Peyer's patch (tissue), 4 donors: ENCODE measurements around the gene TFDP1. TPM values are rescaled to one million over a fixed set of nuclear protein-coding genes. Genes with fewer than 3 reads are reported as not detected.

Experiments
- DNase-seq, 3 donors: peaks; one replicate each; pipeline ENCODE4 v3.0.0-alpha.2; 2017 to 2019
- H3K27ac ChIP-seq, 4 donors: fragments of 200-600 bp; sonication (generic); one replicate each; pipeline ENCODE4 v1.5.1; 2016 to 2019
- H3K27me3 ChIP-seq, 2 donors: fragments of 200-600 bp; sonication (generic); one replicate each; pipeline ENCODE4 v1.5.1; 2019
- H3K36me3 ChIP-seq, 3 donors: fragments of 200-600 bp; sonication (generic); one replicate each; pipeline ENCODE4 v1.5.1; 2016 to 2019
- H3K4me1 ChIP-seq, 4 donors: fragments of 200-600 bp; sonication (generic); one replicate each; pipeline ENCODE4 v1.5.1; 2016 to 2019
- H3K4me3 ChIP-seq, 4 donors: fragments of 200-600 bp; sonication (generic); 1 replicate in 3 of 4; 2 replicates in 1 of 4; pipeline ENCODE4 v1.5.1; 2016 to 2019; ENCODE audit warnings: mild to moderate bottlenecking in 1 of 4
- H3K9me3 ChIP-seq, 4 donors: fragments of 200-600 bp; sonication (generic); one replicate each; pipeline ENCODE4 v1.5.1; 2016 to 2019; ENCODE audit warnings: mild to moderate bottlenecking in 1 of 4
- POLR2A ChIP-seq, 2 donors: fragments of 450-650 bp; IDR thresholded peaks; one replicate each; pipeline ENCODE4 v1.5.1; 2017; ENCODE audit warnings: antibody characterized with exemption in 2 of 2, mild to moderate bottlenecking in 2 of 2, moderate library complexity in 2 of 2
- total RNA-seq, 4 donors: library from RNA; depleted of rRNA; stranded (reverse); fragments of >200 nt; gene quantifications; one replicate each; pipeline ENCODE4 v1.1.0, GENCODE V29; 2016
- TF ChIP-seq, protein P1 (sequence below), 6 experiments: fragments of 450-650 bp in 4 of 6; fragments of 200-600 bp in 2 of 6; sonication (generic) in 1 of 6; IDR thresholded peaks; one replicate each; pipeline ENCODE4 v1.5.1; 2017 to 2019; ENCODE audit warnings: antibody characterized with exemption in 6 of 6, mild to moderate bottlenecking in 3 of 6, moderate library complexity in 1 of 6

The TFDP1 gene
- total RNA-seq, 4 donors from 2014 or later = 37.0 to 75.1 (median 48.0) TPM

DNA sequence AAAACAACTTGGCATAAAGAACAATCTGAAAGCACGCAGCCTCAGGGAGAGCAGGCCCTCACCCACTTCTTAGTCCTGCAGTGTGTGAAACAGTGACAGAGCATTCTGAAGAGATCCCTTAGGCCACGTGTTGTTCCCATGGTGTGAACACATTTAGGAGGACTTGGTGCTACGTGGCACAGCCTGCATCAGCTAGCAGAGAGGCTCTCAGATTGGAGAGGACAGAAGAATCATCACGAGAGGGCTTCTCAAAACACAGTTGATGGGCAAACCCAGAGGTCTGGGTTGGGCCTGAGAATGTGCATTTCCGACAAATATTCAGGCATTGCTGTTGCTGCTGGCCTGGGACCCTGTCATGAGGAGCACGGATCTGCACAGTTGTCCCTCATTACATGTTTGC lies 26.1 kb upstream of the TFDP1 start:
- no peak for DNase-seq
- Histone ChIP-seq H3K36me3 (peaks cover 0 to 4% (median 0%) of the 10 kb centered on the region in 3 donors), H3K27me3 (no peaks in the 10 kb centered on the region), H3K4me3 (no peak overlapping the region), H3K4me1 (peaks cover 0 to 6% (median 0%) of the 10 kb centered on the region in 4 donors), H3K9me3 (no peaks in the 10 kb centered on the region), H3K27ac (no peak overlapping the region)
- TF ChIP-seq, protein P1, sequence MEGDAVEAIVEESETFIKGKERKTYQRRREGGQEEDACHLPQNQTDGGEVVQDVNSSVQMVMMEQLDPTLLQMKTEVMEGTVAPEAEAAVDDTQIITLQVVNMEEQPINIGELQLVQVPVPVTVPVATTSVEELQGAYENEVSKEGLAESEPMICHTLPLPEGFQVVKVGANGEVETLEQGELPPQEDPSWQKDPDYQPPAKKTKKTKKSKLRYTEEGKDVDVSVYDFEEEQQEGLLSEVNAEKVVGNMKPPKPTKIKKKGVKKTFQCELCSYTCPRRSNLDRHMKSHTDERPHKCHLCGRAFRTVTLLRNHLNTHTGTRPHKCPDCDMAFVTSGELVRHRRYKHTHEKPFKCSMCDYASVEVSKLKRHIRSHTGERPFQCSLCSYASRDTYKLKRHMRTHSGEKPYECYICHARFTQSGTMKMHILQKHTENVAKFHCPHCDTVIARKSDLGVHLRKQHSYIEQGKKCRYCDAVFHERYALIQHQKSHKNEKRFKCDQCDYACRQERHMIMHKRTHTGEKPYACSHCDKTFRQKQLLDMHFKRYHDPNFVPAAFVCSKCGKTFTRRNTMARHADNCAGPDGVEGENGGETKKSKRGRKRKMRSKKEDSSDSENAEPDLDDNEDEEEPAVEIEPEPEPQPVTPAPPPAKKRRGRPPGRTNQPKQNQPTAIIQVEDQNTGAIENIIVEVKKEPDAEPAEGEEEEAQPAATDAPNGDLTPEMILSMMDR (IDR thresholded peaks at IDR 0.05) = no peak
- no peak for TF ChIP-seq POLR2A (IDR thresholded peaks at IDR 0.05)

DNA sequence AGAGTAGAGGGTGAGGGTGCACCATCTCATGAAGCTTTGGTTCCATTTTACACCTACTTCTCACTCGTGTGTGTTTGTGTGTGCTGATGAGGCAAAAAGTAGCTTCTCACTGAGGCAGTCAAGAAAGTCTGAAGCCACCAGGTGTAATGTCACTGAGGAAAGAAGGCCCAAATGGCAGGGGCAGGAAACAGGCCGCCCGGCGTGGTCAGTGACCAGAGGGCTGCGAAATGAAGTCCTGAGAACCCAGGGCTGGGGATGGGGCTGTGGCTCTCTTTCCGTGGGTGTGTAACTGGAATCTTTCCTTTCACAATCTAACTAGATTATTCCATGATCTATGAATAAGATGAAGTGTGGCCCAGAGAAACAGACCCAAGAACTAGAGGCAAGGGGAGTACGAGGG lies 25.5 kb upstream of the TFDP1 start:
- Histone ChIP-seq H3K4me3 (no peak overlapping the region), H3K9me3 (no peaks in the 10 kb centered on the region), H3K4me1 (peaks cover 0 to 6% (median 0%) of the 10 kb centered on the region in 4 donors), H3K27ac (no peak overlapping the region), H3K27me3 (no peaks in the 10 kb centered on the region), H3K36me3 (no peaks in the 10 kb centered on the region)
- TF ChIP-seq POLR2A (IDR thresholded peaks at IDR 0.05) = no peak
- TF ChIP-seq, protein P1 (IDR thresholded peaks at IDR 0.05) = no peak
- DNase-seq = no peak

DNA sequence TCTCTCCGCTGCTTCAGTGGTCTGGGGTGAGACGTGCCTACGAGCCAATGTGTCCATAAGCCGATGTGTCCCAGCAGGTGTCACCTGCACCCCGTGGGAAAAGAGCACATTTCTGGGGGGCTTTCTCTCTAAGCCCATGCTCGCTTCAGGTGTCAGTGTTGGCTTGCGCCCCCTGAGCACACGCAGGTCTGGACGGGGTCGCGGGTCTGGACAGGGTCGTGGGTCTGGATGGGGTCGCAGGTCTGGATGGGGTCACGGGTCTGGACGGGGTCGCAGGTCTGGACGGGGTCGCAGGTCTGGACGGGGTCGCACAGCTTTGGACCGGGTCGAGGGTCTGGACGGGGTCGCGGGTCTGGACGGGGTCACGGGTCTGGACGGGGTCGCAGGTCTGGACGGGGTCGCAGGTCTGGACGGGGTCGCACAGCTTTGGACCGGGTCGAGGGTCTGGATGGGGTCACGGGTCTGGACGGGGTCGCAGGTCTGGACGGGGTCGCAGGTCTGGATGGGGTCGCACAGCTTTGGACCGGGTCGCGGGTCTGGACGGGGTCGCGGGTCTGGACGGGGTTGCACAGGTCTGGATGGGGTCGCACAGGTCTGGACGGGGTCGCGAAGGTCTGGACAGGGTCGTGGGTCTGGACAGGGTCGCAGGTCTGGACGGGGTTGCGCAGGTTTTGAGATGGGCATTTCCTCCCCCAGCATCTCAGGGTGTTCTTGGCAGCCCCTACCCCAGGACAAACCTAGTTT lies 24.5 kb upstream of the TFDP1 start:
- DNase-seq = no peak
- no peaks in the 10 kb centered on the region for H3K9me3 ChIP-seq
- H3K27me3 ChIP-seq = no peaks in the 10 kb centered on the region
- no peak overlapping the region for H3K4me3 ChIP-seq
- H3K36me3 ChIP-seq = no peaks in the 10 kb centered on the region
- H3K27ac ChIP-seq = no peak overlapping the region
- no peak for TF ChIP-seq POLR2A (IDR thresholded peaks at IDR 0.05)
- TF ChIP-seq, protein P1 (IDR thresholded peaks at IDR 0.05) = no peak
- peaks cover 0 to 6% (median 0%) of the 10 kb centered on the region in 4 donors for H3K4me1 ChIP-seq

DNA sequence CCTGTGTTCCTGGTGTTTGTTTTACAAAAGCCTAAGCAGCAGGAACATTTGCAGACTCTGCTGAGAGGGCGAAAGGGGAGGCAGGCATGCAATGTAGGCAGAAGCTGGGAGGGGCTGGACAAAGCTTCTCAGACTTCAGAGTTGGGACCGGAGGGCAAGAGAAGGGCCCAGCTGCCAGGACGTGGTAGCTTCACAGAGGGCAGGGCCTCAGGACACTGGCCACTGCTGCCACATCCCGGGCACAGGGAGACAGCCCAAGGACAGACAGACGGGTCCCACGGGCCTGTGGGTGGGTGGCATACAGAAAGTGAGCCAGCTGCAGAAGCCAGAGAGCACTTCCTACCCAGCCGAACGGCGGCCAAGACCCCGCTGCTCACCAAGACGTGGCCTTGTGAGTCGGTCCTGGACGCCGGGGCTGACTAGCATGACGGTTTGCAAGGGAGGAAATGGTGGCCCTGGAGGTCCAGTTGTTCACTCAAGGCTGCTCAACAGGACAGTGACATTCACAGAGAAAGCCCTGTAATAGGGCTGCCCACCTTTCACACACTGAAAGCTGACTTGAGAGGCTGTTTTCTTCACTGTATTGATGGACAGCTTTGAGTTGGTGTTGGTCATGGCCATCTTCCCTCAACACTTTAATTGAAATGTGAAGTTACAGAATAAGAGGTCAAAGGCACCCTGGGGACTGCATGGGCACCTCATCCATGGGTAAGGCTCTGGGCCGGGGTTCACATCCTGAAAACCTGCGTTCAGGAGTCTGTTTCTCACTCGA lies 23.7 kb upstream of the TFDP1 start:
- H3K9me3 ChIP-seq = no peaks in the 10 kb centered on the region
- no peaks in the 10 kb centered on the region for H3K36me3 ChIP-seq
- no peak for DNase-seq
- no peaks in the 10 kb centered on the region for H3K27me3 ChIP-seq
- peaks cover 0 to 6% (median 0%) of the 10 kb centered on the region in 4 donors for H3K4me1 ChIP-seq
- H3K27ac ChIP-seq = no peak overlapping the region
- H3K4me3 ChIP-seq = no peak overlapping the region
- no peak for TF ChIP-seq POLR2A (IDR thresholded peaks at IDR 0.05)

DNA sequence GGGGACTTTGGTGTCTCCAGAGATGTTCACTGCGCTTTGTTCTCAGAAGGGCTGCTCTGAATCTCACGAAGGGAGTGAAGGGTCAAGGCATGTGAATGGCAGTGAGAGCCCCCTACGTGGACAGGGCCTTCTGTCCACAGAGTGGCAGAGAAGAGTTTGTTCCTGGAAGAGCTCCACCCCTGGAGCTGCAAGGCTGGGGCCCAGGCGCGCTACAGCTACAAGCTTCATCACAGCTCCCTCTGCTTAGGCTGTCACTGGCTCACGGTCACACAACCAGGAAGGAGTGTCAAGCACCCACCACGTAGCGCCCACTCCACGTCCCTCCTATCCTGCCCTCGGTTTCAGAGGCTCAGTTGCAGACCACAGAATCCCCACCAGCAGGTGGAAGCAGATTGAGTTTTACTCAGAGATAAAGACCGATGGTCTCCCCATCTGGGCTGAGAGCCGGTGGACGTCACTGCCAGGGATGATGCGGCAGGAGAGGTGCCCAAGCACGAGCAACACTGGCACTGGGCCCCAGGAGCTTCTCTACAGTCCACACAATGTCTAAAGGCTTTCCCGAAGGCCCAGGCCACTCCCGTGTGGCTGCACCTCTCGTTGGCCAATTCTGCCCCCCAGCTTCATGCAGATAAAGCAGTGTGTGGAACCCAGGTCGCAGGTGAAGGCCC lies 23.0 kb upstream of the TFDP1 start:
- TF ChIP-seq, protein P1 (IDR thresholded peaks at IDR 0.05) = no peak
- TF ChIP-seq POLR2A (IDR thresholded peaks at IDR 0.05) = no peak
- no peak overlapping the region for H3K27ac ChIP-seq
- H3K36me3 ChIP-seq = no peaks in the 10 kb centered on the region
- no peak overlapping the region for H3K4me3 ChIP-seq
- peaks cover 0 to 6% (median 0%) of the 10 kb centered on the region in 4 donors for H3K4me1 ChIP-seq
- no peak for DNase-seq
- H3K27me3 ChIP-seq = no peaks in the 10 kb centered on the region
- no peaks in the 10 kb centered on the region for H3K9me3 ChIP-seq
